HG03457 (cell line): ENCODE data around the gene RNU1-3.
"Not testable (repeated sequence)": the region's sequence is repeated elsewhere in the genome, so short reads cannot be mapped to it uniquely, and the experiment has no call there.

ENCODE experiments used
- ATAC-seq: cut with Tn5 transposase; IDR thresholded peaks from one replicate; pipeline ENCODE4 v1.9.1; 2021; ENCODE audit warnings: moderate number of reproducible peaks; ENCODE audit not compliant: unreplicated experiment

RNU1-3 gene

DNA sequence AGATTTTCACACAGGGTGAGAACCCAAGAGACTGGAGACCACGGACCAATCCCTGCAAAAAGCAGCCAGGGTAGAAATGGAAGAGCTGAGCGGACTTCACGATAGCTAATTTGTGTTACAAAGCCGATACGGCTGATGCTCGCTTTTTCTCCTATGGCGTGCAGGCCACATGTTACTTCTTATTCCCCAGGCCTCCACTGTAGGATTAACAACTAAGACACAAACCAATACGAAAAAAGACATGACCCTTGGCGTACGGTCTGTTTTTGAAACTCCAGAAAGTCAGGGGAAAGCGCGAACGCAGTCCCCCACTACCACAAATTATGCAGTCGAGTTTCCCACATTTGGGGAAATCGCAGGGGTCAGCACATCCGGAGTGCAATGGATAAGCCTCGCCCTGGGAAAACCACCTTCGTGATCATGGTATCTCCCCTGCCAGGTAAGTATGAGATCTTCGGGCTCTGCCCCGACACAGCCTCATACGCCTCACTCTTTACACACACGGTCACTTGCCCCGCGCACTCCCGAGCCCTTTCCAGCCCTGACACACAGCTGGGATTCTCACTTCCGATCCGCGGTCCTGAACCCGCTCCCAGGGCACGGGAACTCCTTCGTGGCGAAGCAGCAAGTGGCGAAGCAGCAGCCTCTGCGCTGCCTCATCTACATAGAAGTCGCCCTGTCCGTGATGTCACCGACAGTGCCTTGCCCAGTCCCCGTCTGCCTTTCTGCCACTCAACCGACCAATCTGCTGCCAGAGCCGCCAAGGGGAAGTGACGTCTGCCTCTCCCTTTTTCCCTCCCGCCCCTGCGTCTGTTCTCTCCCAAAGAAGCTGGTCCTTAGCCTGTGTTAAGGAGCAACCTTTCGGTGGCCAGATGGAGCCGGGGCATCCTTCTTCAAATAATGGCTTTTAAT is at the start of gene RNU1-3:
Gene RNU1-3, minus strand, starts transcription at position 447 of the 912 bp plus-strand sequence.
- ATAC-seq: peak; percentile 93

DNA sequence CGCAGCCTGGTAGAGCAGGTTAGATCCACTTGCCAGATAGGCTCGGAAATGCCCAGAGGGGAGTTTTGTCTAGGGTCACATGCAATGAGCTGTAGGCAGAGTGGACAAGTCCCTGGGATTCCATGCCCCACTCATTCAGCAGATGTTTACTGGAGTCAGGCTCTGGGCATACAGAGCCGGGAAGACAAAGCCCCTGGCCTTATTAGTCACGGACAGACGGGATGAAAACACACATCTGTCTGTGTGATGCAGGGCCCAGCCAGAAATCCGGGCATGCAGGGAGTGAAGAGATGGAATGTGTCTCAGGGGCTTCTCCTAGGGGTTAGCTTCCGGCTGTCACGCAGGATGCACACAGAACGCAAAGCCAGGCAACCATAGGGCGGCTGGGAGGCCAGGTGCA is 46.7 kb upstream of the RNU1-3 start:
- not testable (repeated sequence) for ATAC-seq

DNA sequence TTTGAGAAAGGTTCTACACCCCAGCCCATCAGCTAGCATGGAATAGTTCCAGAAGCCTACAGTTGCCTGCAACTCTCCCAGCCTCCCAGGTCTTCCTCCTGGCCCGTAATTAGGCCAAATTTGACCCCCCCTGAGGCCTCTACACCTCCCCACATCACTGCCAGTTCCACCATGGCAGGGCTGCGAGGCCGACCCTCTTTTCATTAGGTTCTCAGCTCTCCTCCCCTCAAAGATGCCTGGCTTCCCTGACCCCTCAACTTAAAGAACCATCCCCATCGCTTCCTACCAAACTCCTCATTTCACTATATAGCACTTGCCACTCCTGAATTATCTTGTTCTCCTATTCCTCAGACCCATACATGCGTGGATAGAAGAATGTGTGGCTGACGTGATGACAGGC is 46.2 kb upstream of the RNU1-3 start:
- not testable (repeated sequence) for ATAC-seq

DNA sequence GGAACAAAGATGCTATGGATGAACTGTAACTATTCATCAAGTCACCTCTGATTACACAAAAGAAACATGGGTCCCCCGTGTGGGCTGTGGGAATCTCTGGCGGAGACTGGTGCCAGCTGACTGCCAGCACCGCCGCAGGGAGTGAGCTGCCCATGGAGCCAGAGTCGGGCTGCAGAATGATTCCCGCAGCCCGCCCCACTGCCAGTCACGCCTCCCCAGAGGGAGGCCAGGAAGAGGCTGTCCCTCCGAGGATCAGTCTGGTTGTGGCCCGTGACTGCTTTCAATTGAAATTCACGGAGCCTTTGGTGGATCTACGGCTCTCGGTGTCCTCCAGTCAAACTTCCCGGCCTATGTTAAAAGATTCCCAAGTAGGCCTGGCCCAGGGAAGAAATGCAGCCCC is 45.8 kb upstream of the RNU1-3 start:
- ATAC-seq: not testable (repeated sequence)

DNA sequence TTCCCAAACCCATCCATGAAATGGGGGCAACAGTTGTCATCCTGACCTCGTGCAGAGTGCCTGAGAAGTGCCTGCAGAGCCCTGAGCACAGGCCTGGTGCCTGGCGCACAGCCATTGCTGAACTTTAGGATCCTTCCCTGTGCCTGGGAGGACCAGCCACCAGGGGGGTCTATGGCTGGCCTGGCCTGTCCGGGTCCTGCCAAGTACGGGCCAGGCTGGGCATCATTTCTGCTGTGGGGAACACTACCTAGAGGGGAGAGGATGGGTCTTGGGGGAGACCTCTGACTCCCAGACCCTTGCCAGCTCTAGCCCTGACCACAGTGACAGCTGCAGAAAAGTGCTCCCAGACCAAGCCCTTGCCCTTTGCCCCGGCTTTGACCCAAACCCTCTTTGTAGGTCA is 45.4 kb upstream of the RNU1-3 start:
- ATAC-seq: not testable (repeated sequence)

DNA sequence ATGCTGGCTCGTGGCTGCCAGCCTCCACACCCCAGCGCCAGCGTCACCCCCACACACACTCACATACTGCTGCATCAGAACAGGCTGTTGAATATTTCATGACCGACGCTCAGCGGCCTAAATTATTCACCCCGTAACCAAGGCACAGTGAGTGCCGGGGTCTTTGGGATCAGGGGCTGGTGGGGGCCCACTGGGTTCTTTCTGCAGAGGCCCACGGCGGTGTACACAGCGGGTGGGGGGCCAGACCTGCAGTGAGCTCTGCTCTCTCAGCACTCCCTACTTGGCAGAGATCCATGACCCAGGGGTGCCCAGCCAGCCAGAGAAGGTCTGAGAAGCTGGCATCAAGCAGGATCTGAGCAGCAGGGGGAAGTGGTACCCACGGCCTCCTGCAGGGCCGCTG is 43.9 kb upstream of the RNU1-3 start:
- ATAC-seq: not testable (repeated sequence)

DNA sequence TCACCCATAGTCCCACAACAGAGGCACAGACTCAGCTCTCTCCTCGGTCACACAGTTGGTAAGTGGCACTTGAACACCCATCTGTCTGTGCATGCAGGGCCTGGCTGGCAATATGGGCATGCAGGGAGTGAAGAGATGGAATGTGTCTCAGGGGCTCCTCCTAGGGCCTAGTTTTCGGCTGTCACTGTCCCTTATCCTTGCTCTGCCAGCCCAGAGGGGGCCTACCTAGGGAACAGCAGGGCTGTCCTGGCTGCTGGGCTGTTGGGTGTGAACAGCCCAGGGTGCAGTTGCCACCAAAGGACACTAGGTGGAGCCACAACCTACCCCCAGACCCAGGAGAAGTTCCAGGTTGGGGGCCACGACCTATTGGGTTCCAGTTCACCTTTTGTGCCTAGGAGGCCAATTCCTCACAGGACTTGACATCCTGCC is 42.9 kb upstream of the RNU1-3 start:
- ATAC-seq: not testable (repeated sequence)

DNA sequence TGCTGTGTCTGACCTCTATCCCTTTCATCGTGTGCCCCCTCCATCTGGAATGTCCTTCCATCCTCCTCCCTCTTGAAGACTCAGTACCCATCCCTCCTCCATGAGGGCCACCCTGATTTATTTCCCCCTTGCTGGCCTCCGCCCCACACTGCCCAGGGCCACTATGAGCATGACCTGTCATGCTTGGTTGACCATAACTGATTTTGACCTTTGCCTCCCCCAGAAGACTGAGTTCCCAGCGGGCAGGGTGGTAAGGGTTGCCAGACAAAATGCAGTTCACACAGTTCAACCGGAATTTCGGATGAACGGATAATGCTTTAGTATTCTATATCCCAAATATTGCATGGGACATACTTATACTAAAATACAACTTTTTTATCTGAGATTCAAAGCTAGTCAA is 42.0 kb upstream of the RNU1-3 start:
- not testable (repeated sequence) for ATAC-seq

DNA sequence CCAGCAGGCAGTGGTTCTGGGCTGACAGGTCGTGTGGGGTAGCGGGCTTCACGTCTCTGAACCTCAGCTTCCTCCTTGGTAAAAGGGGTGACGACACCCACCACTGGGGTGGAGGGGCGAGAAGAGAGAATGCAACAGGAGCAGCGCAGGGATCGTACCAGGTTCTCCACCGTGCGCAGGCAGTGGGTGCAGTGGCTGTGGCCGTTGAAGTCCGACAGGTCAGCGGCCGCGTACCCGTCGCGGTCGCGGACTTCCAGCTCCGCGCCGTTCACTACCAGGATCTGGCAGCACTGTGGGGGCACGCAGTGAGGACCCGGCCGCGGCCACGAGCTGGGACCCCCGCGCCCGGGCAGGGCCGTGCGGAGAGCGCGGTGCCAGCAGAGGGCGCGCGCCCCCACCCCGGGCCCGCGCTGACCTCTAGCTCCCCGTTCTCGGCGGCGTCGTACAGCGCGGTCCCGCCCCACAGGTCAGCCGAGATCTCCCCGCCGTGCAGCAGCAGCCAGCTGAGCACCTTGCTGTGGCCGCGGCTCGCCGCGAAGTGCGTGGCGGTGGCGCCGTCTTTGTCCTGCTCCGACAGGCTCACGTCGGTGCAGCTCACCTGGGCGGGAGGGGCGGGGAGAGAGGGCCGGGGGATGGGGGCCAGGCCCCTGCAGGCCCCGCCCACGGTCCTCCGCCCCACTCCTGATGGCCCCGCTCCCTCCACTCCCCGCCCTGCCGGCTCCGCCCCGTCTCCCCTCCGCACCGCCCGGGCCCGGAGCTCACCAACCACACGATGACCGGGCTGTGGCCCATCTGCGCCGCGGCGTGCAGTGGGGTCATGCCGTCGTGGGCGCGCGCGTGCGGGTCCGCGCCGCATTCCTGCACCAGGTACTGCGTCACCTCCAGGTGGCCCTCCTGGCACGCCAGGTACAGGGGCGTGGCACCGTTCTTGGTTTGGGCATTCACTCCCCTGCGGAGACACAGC is 40.7 kb upstream of the RNU1-3 start:
- ATAC-seq: not testable (repeated sequence)

DNA sequence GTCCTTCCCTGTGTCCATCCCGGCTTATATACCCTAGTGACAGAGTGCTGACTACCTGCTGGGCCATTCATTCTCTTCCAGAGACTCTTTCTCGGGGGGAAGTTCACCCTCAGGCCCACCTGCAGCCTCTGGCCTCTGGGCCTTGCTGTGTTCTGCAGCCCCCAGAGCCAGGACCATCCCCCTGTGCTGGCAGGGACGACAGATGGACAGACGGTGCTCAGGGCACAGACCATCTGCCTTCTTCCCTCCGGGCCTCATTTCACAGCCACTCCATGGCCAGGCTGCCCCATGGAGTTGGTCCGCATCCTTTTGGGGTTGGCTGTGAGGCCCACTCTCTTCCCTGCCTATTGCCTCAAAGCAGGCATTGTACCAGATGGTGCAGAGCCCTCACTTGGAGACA is 39.6 kb upstream of the RNU1-3 start:
- ATAC-seq: not testable (repeated sequence)

DNA sequence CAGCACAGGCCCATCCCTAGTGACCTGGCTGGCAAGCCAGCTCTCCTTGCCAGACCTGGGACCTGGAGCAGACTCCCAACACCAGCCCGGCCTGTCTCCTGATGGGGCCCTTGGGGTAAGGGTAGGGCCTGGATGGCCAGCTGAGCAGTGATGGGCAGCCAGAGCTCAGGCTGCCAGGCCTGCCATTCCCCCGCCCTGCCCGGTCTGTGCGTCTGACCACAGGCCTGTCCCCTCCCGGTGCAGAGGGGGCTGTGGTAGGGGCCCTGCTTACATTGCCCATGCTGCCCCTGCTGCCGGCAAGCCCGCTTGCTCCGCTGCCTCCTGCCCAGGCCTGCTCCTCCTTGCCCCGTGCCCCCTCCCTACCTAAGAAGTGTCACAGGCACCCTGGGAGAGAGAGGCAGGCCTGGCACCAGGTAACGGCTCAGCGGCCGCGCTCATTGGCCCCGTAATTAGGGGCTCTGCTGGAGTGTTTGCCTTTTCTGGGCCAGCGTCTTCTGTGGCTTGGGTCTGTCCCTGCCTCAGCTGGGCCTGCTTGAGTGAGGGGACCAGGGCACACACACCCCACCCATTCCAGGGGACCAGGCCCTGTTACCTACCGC is 37.9 kb upstream of the RNU1-3 start:
- ATAC-seq: not testable (repeated sequence)

DNA sequence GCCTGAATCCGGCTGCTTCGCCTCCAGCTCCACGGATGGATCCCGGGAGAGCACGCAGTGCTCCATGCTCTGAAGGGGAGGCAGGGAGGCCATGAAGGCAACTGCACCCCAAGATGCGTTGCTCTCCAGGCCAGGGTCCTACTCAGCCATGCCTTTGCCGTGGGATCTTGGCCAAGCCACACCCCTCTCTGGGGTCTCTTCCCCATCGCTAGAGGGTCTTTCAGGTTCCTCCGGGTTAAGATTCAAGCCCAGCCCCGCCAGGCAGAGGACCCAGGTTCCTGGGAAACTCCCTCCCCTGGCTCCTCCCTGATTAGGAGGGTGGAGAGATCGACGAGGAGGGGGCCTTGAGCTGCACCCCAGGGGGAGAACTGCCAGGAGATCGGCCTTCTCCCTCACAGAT is 37.3 kb upstream of the RNU1-3 start:
- ATAC-seq: not testable (repeated sequence)

DNA sequence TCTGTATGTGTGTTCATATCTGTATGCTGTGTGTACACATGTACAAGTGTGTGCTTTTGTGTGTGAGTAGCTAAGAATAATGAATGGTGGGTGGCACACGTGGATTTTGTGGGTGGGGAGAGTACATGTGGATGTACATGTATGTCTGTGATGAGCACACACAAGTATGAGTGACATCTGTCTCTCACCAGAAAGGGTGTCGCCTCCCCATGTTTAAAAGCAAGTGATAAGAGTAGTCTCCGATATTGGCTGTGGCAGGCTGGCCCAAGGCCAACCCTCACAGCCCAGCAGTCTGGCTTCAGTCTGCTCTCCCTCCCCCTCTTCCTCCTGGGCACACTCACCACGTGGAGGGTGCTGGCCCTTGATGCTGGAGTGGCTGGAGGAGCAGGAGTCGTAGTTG is 36.9 kb upstream of the RNU1-3 start:
- not testable (repeated sequence) for ATAC-seq

DNA sequence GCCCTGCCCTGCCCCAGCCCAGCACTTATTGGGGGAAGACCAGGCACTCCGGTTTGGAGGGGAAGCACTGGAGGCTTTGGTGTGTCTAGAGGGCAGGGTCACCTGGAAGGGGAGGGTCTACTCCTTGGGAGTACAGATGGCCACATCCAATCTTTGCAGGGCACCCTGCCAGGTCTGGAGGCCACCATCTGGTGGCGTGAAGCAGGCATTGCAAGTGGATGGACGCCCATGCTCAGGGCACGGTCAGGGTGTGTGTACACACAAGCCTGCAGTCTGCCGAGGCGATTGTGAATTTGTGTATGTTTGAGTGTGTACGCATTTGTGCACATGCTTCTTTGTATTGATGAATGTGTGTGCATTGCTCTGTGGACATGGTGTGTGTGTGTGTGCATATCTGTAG is 36.4 kb upstream of the RNU1-3 start:
- not testable (repeated sequence) for ATAC-seq

DNA sequence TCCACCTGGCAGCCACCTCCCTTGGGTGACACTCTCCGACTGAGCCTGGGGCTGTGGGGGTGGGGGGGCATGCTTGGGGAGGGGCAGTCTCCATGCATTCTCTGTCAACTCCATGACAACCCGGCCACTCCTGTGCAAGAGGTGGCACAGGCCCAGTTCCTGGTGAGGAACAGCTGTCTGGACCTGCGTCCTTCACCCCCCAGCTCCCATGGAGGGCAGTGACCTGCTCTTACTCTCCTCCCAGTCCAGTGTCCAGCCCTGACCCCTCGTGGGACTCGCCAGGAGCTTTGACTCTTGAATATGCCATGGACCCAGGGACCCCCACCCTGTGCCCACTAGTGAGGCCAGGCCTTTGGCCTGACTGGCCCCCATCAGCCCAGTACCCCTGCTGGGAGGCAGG is 35.5 kb upstream of the RNU1-3 start:
- ATAC-seq: not testable (repeated sequence)

DNA sequence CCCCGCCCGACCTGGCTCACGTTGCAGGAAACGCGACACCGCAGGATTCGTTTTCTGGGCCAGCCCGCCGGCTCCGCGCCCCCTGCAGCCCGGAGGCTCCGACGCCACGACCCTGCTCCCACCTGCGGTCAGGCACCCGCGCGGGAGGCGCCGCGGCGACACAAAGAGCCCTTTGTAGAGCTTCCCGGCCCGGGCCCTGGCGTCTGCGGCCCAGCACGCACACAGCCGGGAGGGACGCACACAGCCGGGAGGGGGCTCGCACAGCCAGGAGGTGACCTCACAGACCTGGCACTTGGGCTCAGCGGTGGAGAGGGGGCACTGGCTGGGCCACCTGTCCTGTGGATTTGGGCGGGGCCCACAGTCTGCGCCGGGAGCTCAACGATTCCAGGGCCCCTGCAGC is 34.4 kb upstream of the RNU1-3 start:
- not testable (repeated sequence) for ATAC-seq

DNA sequence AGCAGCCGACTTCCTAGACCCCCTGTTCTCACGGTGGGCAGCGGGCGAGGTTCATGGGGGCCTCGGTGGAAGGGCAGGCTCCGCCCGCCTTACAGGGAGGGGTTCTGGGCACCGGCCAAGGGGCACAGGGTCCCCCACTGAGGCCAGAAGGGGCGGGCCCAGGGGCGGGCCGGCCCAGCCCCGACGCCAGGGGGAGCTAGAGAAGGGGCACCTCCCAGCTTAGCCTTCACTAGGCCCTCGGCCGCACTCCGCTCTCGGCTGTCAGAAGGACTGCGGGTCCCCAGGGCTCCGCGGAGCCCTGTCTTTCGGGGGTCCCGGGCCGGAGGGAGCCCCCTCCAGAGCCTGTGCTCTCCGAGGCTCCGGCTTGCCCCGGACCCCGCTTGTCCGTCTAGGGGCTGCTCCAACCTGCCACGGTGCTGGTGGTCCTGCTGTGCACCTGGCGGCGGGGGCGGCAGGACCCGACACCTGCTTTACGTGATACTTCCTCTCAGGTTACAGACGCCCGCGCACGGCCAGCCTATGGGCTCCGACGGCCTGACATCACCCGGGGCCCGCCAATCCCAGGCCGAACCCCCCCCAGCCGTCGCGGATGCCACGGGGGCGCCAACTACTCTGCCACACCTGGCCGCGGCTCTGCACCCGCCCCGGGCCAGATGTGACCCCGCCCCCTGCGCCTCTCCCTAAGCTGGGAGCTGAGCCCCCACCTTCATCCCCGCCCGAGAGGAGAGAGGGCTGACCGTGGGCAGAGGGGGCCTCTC is 33.6 kb upstream of the RNU1-3 start:
- ATAC-seq: not testable (repeated sequence)

DNA sequence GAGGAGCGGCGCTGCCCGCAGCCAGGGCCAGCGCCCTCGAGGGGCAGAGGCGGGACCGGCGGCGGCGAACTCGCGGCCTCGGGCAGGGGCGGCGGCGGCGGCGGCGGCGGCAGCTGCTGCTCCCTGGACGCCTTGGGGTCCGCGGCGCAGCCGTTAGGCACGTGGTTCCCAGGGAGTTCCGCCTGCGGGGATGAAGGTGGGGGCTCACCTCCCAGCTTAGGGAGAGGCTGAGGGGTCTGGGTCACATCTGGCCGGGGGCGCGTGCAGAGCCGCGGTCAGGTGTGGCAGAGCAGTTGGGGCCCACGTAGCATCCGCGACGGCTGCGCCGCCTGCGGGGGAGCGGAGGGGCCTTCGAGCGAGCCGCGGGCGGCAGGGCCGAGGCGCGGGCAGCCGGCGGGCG is 32.7 kb upstream of the RNU1-3 start:
- ATAC-seq: not testable (repeated sequence)

DNA sequence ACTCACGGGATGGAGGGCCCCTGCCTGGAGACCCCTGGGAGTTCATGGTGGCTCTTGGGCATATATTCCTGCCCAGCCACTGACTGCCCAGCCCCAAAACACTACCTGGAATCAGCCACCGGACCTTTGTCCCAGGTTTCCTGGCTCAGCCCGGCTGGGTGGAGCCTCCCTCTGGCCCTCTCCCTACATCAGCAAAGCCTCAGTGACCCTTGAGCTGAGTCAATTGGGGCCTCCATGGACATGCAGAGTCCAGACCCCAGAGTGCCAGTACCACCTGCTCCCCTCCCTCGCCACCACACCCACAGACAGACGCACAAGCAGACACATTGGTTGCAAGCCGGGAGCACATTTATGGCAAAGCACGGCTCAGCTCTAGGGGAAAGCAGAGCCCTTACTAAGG is 30.4 kb upstream of the RNU1-3 start:
- ATAC-seq: not testable (repeated sequence)

DNA sequence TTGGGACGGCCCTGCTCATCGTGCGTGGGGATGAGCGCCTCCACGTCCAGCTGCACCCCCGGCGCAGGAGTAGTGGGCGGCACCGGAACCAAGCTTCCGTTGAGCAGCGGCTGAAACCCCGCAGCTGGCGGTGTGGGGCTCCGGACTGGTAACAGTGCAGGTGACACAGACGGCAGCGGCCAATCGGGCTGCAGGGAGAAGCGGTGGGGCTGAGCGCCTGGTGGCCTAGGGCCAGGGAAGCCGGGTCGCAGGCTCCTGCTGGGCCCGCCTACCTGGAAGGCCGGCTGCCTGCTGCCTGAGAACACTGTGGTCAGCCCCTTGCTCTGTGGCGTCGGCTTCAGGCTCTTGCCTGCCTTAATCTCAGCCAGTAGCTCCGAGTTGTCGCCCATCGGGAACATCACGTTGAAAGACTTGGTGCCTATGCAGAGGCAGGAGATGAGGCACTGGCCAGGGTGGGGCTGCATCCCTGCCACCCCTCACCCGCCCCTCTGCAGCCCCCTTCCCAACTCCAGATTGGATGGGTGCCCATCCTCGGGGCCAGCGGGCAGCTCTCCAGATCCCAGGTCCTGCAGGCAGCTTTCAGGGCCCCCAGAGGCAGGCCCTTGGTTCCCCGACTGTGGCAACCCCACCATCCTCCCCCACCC is 29.9 kb upstream of the RNU1-3 start:
- not testable (repeated sequence) for ATAC-seq
